SKM-1 (cell line): ENCODE measurements around the gene EPHB6.
A peak's percentile ranks its signal among the peaks of the same experiment; 100 is the strongest.

Experiments
- DNase-seq: peaks from one replicate; lab custom pipeline; 2025; ENCODE audit not compliant: unreplicated experiment; lab: John Stamatoyannopoulos, UW

EPHB6 gene

GRCh38 chr7:142854372-142855113 is at the start of gene EPHB6:
Gene EPHB6, plus strand, starts transcription at chr7:142855076. Its CDS starts 8,152 bp downstream, at chr7:142863228.
- DNase-seq = peak; percentile 41

GRCh38 chr7:142805350-142806021 is 49.4 kb upstream of the EPHB6 start:
- DNase-seq = no peak

GRCh38 chr7:142806022-142806356 is 48.9 kb upstream of the EPHB6 start:
- DNase-seq = no peak

- no peak for DNase-seq
These were observed 47.9 kb upstream of the EPHB6 start for GRCh38 chr7:142806957-142807356.

- no peak for DNase-seq
These were observed 46.9 kb upstream of the EPHB6 start for GRCh38 chr7:142807855-142808460.

GRCh38 chr7:142808461-142808801 is 46.4 kb upstream of the EPHB6 start:
- DNase-seq = no peak

GRCh38 chr7:142808802-142809583 is 45.9 kb upstream of the EPHB6 start:
- DNase-seq = no peak

- DNase-seq = no peak
These were observed 45.2 kb upstream of the EPHB6 start for GRCh38 chr7:142809671-142810070.

GRCh38 chr7:142811154-142811737 is 43.6 kb upstream of the EPHB6 start:
- DNase-seq = peak; percentile 67

- DNase-seq = no peak
These were observed 42.2 kb upstream of the EPHB6 start for GRCh38 chr7:142812437-142813215.

GRCh38 chr7:142813226-142813625 is 41.6 kb upstream of the EPHB6 start:
- no peak for DNase-seq

- DNase-seq = no peak
These were observed 41.2 kb upstream of the EPHB6 start for GRCh38 chr7:142813699-142814098.

- DNase-seq = no peak
These were observed 40.4 kb upstream of the EPHB6 start for GRCh38 chr7:142814451-142814850.

- no peak for DNase-seq
These were observed 39.7 kb upstream of the EPHB6 start for GRCh38 chr7:142815134-142815533.

GRCh38 chr7:142817506-142817905 is 37.4 kb upstream of the EPHB6 start:
- no peak for DNase-seq

- no peak for DNase-seq
These were observed 35.3 kb upstream of the EPHB6 start for GRCh38 chr7:142819530-142819929.

- DNase-seq = no peak
These were observed 32.2 kb upstream of the EPHB6 start for GRCh38 chr7:142822714-142823113.

- DNase-seq = no peak
These were observed 26.9 kb upstream of the EPHB6 start for GRCh38 chr7:142827951-142828500.

- no peak for DNase-seq
These were observed 22.5 kb upstream of the EPHB6 start for GRCh38 chr7:142832417-142832816.
